Keratinocyte (primary cell): ENCODE data around the gene MGAT5.

Experiments used
- EZH2 ChIP-seq: IDR thresholded peaks from one replicate; pipeline ENCODE4 v1.6.1; 2012; ENCODE audit warnings: inconsistent platforms, mild to moderate bottlenecking, low read length, moderate library complexity
- TF ChIP-seq, protein P1 (sequence below), 3 experiments: IDR thresholded peaks in 1 of 3; conservative IDR thresholded peaks in 1 of 3; optimal IDR thresholded peaks in 1 of 3; 2 replicates in 2 of 3; 3 replicates in 1 of 3; pipeline versions ENCODE3 to v1.5.1; 2011; ENCODE audit warnings: low read length in 3 of 3, mild to moderate bottlenecking in 3 of 3, moderate library complexity in 2 of 3, control low read depth in 1 of 3, inconsistent platforms in 1 of 3; ENCODE audit not compliant: insufficient read depth in 2 of 3; ENCODE audit errors: extremely low read depth in 1 of 3

GRCh38 chr2:134275058-134275862, 21.4 kb downstream of the MGAT5 start:
- TF ChIP-seq, protein P1, sequence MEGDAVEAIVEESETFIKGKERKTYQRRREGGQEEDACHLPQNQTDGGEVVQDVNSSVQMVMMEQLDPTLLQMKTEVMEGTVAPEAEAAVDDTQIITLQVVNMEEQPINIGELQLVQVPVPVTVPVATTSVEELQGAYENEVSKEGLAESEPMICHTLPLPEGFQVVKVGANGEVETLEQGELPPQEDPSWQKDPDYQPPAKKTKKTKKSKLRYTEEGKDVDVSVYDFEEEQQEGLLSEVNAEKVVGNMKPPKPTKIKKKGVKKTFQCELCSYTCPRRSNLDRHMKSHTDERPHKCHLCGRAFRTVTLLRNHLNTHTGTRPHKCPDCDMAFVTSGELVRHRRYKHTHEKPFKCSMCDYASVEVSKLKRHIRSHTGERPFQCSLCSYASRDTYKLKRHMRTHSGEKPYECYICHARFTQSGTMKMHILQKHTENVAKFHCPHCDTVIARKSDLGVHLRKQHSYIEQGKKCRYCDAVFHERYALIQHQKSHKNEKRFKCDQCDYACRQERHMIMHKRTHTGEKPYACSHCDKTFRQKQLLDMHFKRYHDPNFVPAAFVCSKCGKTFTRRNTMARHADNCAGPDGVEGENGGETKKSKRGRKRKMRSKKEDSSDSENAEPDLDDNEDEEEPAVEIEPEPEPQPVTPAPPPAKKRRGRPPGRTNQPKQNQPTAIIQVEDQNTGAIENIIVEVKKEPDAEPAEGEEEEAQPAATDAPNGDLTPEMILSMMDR (optimal IDR thresholded peaks at IDR 0.05 in 1 of 3, IDR thresholded peaks at IDR 0.05 in 1 of 3, conservative IDR thresholded peaks at IDR 0.05 in 1 of 3; ENCODE audit: extremely low read depth in 1 of 3, insufficient read depth in 2 of 3, low read length in 3 of 3): no peak
- TF ChIP-seq EZH2: no peak
